Stimulated activated CD8-positive, alpha-beta memory T cell treated with anti-CD3 and anti-CD28 coated beads, Interleukin-15, amount 100 ng/mL, for 48 hours (primary cell): ENCODE measurements around the gene EFHC1.

Experiments used
- DNase-seq, 2 donors: peaks; one replicate each; pipeline ENCODE4 v3.0.0-alpha.2; 2020; ENCODE audit warnings: low read depth in 2 of 2

Gene EFHC1

DNA sequence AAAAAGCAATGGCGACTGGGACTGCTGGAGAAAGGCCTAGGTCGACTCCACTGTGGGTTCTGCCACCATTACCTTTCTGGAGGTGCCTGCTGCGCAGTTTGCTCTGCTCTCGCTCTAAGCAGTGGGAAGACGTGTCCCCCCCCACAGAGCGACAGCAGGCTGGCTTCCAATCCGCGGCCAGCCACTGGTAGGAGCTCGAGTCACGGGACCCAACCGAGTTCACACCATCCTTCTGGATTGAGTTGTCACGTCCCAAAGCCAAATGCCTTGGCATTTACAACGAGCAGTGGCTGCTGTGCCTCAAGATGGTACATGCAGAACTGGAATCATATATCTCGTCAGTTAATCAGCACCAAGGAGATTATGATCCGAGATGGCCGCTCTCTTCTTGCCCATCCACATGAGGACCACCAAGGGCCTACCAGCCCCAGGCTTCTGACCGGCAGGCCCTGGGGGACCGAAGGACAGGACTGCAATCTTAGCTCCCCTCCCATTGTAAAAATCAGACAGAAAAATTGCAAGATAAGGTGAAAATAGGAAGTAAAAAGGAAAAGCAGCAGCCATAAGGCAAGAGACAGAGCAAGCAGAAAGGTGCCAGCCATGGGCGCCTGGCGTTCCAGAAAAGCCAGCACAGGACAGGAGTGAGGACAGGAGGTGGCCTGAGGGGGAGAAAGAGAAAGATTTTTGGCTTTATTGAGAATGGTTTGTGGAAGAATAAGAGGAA is 82.3 kb downstream of the EFHC1 start:
- DNase-seq, result no peak

DNA sequence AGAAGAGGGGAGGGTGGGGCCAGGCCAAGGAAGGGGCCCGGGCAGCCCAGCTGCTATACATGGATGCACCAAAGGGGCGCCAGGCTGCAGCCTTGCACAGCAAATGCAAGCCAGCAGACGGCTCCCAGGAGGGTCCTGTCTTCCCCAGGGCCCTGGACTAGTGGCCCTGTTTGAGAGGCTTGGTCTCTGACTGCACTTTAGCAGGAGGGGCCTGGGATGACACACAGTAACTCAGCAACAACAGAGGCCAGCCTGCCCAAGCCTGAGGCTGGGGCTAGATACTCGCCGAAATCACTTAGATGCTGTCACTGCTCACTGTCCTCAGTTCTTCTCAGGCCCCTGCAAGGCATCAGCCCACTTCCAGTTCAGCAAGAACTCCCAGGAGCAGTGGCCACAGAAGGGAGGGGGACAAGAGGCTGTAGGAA is 83.2 kb downstream of the EFHC1 start:
- no peak for DNase-seq

DNA sequence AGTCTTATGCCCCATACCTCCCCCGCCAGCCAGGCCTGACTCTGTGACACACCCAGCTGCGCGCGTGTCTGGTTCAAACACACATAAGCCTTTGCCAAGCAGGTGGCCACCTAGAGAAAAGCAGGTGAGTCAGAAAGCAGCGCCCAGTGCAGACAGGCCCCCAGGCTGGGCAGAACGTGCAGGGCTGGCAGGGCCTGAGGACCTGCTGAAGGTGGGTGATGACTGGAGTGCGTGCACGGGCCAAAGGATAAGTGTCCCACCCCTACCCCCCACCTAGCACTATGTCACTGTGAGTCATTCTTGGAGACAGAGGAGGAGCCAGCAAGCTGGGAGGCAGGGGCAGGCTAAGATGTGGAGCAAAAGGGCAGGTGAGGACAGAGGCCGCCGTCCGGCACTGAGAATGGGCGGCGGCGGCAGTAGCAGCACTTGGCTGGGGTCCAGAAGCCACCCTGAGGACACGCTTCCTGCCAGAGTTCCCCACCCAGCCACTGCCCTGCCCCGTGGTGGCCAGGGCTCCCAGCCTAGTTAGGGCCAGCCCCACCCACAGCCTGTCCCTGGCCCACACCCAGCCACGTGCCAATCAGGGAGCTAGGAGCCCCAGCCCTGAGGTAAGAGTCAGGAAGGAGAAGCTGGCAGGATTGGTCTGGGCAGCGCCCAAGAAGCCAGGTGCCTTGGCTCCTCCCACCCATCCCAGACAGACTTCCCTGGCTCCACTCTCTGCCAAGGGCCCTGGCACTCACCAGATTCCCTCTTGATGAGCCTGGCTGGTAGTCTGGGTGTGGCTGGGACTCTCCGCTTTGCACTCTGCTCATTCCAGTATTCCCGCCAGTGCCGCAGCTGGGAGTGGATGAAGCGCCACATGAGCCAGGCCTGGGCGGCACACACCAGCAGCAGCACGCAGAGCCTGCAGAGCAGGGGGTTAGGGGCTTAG is 84.0 kb downstream of the EFHC1 start:
- no peak for DNase-seq

DNA sequence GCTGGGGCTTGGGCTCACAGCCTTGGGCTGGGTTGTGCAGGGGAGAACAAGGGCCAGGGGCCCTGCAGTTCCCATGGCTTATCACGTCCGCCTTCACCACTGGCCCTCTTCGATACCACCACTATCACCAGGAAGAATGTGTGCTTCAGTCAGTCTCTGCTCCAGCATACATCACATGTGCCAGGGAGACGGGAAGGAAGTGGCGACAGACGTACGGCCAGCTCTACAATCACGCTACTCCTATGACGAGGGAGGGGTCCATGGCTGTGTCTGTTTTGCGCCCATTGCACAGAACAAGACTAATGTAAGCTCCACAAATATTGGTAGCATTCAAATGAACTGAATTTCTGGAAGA is 84.6 kb downstream of the EFHC1 start:
- no peak for DNase-seq

DNA sequence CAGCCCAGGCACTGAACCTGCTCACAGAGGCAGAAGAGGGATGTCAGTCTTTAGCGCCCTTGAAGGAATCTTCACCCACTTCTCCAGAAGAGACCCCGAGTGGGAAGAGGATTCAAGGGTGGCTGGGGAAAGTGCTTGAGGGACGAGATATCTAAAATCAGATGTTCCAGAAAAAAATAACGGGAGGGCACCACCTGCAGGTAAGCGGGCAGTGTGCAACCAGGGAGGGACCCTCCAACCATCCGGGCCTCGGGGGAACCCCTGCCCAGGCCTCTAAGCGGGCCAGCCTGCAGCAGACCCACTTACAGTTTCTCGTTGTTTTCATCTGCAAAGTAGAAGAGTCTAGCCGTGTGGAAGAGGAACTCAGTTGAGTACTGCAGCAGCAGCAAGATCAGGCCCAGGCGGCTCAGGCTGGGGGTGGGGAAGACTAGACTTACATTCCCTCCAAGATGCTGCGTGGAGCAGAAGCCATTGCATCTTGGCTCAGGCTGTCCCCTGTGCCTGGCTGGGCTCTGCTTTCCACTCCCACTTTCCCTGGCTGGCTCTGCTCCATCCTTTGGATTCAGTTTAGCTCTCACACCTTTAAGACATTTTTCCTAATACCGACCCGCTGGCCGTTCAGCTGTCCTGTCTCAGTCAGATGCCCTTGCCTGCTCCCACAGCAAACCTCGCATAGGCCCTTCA is 85.7 kb downstream of the EFHC1 start:
- DNase-seq, result no peak

DNA sequence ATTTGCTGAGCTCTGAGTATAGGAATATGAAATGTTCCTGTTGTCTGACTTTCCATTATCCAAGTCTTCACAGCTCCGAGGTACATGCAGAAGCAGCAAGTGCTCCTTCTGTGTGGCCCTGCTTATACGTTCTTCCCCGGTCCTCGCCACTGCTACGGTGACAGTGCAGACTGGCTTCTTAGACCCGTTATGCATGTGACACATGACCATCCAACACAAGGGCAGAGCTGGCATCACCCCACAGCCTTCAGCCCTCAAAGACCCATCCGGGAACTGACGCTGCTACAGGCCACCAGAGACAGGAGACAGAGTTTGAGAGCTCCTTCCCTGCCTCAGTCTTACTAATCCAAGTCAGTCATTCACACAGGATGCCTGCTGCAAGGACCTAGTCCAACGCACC is 86.3 kb downstream of the EFHC1 start:
- DNase-seq, result no peak

DNA sequence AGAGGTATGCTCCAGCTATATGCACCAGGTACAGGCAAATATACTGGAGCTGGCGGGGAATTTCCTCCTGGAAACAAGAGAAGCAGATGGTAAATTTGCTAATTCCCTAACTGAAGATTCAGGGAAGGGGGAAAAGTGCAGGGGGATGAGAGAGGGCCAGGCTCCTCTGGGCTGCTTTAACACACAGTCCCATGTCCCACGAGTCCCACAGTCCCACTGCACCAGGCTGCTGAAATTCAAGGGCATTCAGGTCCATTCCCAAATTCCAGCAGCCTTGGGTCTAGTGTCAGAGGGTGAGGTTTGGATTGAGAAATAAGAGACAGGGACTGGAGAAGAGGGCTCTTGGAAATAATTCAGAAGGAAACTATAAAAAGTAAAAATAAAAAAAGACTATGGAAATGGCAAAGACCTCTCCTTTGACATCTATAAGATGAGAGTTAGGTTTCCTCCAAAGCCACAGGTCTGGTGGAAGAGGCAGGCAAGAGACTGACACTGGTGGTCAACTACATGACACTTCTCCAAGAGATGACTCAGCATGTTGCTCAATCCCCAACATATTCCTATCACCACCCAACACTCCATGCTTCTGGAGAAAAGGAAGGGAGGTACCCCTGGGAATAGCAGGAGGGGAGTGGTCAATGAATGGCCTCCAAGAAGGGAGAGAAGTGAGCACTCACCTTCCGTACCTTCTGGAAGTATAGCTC is 87.6 kb downstream of the EFHC1 start:
- no peak for DNase-seq

DNA sequence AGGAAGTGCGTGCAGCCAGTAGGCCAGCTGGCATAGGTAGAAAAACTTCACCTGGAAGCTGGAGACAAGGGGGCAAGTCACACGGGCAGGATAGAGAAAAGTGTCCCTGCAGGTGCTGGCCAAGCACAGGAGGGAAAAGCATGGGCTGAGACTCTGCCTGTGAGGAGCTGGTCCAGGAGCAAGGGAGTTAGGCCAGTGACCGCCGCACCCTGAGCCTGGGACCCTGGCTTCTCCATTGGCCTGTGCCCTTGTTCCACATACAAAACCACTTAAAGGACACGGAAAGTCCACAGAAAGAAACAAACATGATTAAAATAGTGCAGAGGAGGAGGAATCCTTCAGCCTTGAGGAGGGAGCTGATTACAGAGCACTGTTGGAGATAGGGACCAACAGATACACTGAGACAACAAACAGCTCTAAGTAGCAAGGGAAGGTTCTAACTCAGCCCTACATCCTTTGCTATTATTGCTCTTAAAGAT is 88.2 kb downstream of the EFHC1 start:
- no peak for DNase-seq

DNA sequence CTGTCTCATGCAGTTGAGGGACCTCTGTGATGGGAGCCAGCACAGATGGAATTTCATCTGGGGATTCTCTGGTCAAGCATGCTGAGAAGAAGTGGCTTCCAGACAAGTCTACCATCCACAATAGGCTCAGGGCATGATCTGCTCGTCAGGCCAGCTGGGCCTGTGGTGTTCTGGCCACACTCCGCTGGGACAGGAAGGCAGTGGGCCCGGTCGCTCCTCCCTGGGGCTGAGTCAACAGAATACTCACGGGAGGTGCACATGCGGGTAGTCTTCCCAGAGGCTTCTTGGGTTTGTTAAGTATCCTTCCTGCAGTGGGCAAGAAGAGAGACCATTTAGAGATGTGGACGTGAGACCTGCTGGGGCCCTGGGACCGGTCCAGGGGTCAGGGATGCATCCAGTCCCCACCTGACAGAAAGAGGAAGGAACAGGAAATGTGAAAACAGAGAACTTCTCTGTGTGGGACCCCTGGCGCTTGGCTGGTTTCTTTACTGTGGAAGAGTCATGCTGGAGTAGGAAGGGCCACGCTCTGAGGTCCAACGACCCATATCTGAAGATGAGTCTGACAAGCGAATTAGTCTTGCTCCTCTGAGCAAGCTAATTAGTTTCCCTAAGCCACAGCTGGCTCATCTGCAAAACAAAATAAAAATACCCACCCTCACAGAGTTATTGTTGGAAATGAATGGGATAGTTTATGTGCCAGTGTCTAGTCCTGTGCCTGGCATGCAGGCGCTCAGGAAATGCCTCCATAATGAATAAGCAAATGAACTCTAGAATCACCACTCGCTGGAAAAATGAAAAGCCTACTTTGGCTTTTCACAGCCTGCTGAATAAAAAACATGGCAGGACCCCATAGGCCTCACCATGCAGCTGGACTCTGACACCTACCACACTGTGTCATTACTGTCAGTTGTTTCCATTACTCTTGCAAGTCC is 89.4 kb downstream of the EFHC1 start:
- DNase-seq, result no peak

DNA sequence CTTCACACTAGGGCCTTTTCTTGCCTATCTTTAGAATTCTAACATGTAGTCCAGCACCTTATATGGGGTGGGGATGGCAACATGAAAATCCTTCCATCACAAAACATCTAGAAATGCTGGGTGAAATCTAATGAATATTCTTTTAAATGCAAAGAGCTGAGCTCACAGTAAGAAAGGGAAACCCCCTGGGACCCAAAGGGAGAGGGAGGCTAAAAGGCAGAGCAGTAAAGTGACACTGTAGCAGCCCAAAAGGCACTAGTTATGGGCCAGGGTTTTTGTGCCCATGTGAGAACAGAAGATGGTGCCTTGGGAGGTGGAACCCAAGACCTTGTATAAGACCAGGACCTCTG is 90.0 kb downstream of the EFHC1 start:
- no peak for DNase-seq

DNA sequence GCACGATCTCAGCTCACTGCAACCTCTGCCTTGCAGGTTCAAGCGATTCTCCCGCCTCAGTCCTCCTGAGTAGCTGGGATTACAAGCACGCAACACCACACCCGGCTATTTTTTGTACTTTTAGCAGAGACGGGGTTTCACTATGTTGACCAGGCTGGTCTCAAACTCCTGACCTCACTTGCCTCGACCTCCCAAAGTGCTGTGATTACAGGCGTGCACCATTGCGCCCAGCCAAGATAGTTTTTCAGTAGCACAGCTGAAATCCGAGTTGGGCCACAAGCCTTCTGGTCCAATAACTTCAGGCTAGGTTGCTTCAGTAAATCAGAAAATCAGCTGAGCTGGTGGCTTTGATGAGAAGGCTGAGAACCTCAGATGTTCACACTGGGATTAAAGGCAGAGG is 91.0 kb downstream of the EFHC1 start:
- DNase-seq, result no peak

DNA sequence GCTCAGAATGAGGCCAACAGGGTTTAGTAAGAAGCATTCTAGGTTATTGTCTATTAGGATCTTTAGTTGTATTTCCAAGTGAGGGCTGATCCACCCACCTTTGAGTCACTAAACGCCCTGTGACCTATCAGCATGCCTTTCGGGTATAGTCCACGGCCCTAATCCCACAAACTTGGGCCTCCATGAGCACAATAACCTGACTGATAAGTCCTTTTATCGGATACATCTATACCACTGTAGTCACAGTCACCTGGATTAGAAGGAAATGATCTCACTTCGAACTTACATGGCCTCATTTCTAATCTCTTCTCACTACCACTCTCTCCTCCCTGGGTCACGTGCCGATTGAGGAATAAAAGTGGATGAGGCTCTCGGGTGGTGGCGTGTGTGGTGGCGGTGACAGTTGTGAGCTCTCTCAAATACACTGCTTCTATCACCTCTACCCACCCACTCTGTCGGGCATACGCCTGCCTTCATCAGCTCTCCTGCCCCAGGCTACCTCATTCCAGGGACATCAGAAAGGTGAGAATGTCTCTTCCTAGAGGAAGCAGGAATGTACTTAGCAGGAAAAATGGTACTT is 91.5 kb downstream of the EFHC1 start:
- DNase-seq, result no peak

DNA sequence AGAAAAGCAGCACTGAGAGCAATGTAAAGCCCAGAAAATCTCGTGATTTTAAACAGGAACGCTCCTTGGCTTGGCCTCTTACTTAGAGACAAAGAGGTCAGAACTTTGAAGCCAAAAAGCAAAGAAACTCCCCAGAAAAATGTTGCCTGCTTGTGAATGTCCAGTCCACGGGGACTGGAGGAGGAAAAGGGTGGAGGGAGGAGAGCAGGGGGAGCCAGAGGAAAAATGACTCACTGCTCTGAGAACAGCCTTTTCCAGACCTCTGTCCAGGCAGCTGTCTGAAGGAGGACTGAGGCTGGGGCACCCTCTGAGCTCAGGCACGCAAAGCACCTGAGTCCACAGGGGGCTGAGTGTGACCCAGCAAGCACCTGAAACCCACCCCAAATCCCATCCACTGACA is 92.1 kb downstream of the EFHC1 start:
- DNase-seq, result no peak

DNA sequence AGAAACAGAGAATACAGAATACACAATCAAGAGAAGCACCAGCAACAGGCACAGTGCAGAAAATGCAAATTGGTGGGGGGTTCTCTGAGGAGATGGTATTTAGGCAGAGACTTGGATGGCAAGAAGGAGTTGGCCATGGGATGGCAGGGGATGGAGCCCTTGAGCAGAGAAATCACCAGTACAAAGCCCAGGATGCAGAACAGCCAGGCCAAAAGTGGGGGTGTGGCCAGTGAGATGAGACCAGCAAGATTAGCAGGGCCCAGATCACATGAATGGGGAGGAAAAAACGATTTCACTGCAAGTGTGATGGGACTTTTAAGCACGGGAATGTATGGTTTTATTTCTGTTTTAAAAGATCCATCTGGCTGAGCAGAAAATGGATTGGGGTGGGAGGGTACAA is 93.3 kb downstream of the EFHC1 start:
- no peak for DNase-seq

DNA sequence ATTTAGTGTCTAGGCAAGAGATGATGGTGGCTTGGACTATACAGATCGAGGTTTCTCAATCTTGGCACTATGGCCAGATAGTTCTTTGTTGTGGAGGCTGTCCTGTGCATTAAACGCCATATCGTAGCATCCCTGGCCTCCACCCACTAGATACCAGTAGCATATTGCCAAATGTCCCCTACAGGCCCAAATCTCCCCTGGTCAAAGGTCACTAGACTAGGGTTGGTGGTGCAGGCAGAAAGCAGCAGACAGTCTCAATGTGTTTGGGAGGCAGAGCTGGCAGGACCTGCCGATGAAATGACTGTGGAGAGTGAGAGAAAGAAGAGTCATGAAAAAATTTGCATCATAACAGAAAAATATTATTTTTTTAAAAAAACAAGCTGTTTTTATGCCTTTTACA is 93.8 kb downstream of the EFHC1 start:
- no peak for DNase-seq

DNA sequence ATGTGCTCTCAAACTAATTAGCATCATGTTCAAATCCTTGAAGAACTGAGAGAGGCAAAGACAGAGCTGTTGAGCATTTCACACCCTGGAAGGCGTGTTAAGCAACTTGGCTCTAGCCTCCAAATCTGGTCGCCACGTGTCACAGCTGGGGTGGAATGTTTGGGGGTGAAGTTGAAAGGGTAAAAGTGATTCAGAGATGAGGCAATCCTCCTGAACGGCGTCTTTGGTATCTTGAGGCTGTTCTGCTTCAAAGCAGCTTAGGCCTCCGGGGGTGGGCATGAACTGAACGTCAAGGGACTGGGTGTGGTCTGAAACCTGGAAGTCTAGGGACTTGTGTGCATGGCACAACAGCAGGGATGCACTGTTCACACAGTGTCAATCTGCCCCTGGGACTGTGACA is 94.4 kb downstream of the EFHC1 start:
- DNase-seq, result peak in 1 of 2 donors; percentile 20

DNA sequence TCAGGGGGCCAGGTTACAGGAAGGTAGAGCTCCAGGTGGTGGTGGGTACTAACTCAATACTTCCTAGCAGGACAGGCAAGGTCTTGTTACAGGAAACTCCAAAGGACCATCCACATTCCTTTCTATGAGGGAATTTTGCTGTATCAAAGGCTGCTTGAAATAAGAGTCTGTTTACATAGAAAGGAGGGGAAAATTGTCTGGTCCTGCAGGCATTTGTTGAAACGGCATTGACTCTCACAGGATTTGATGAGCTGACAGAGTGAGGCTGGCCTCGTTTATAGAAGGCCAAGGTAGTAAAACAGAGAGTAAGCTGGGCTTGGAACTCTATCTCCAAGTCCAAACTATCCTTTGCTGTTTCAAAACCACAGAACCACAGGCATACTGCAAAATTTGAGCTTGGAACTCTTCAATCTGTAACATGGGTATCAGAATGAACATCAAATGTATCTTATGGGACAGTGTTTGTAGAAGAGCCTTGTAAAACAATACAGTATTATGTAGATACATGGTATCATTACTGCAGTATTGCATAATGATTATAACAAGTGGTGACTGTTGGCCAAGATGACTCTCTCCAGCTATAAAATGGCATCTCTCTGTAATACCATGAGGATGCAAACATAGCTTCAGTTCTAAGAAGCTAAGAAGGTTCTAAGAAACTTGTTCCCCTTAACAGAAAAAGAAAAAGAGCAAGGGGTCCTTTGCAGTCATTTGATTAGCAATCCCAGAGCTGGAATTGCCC is 95.2 kb downstream of the EFHC1 start:
- DNase-seq, result no peak

DNA sequence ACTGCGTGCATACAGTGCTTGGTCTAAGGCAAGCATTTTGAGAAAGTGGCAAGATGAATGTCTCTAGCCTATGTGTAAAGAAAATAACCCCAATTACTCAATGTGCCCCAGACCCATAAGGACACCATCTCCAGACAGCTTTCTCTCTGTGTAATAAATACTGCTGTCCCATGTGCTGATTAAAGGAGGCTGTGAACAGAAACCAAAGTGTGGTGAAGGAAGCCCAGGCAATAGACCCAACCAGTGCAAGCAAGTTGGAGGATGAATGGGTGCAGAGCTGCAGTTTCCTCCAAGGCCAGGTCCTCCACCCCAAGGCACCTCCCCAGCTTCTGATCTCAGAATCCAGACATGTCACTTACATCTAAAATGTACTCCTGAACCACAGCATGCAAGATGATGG is 96.1 kb downstream of the EFHC1 start:
- DNase-seq, result no peak

DNA sequence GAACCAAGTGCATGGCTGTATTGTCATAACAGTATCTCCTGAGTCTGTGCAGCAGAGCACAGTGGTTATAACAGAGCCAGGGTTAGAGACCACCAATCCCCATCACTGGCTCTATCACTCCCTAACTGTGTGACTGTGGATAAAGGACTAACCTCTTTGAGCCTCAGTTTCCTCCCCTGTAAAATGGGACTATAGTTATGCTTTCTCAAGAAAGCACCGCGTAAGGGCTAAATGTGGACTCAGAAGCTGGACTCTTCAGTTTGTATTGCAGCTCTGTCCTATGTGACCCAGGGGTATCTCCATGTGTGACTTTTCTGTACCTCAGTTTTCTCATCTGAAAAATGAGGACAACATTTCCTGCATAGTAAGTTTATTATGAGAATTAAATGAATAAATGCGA is 96.8 kb downstream of the EFHC1 start:
- no peak for DNase-seq
